Memory B cell (primary cell): ENCODE results near the gene CEP131.
A peak's percentile ranks its signal among the peaks of the same experiment; 100 is the strongest.

Experiments
- ATAC-seq: fragments of 150-1000 bp; cut with Tn5 transposase; 2 replicates; pipeline ENCODE4 v1.10.0; 2021; ENCODE audit warnings: low read depth, mild to moderate bottlenecking, moderate library complexity
- DNase-seq, 2 donors: peaks; one replicate each; pipeline ENCODE4 v3.0.0; 2022; ENCODE audit warnings: low spot score in 2 of 2
- H3K27ac Mint-ChIP-seq: one replicate; pipeline ENCODE4 v1.8.0; 2022; ENCODE audit warnings: mild to moderate bottlenecking, moderate library complexity, mixed read lengths
- H3K27me3 Mint-ChIP-seq: one replicate; pipeline ENCODE4 v1.8.0; 2022; ENCODE audit warnings: mixed read lengths
- H3K36me3 Mint-ChIP-seq: one replicate; pipeline ENCODE4 v1.8.0; 2022; ENCODE audit warnings: mild to moderate bottlenecking, mixed read lengths
- H3K4me1 Mint-ChIP-seq: one replicate; pipeline ENCODE4 v1.8.0; 2022; ENCODE audit warnings: mixed read lengths
- H3K4me3 Mint-ChIP-seq: one replicate; pipeline ENCODE4 v1.8.0; 2022; ENCODE audit warnings: mild to moderate bottlenecking, moderate library complexity, mixed read lengths
- H3K9me3 Mint-ChIP-seq: one replicate; pipeline ENCODE4 v1.8.0; 2022; ENCODE audit warnings: mixed read lengths

Gene CEP131

DNA sequence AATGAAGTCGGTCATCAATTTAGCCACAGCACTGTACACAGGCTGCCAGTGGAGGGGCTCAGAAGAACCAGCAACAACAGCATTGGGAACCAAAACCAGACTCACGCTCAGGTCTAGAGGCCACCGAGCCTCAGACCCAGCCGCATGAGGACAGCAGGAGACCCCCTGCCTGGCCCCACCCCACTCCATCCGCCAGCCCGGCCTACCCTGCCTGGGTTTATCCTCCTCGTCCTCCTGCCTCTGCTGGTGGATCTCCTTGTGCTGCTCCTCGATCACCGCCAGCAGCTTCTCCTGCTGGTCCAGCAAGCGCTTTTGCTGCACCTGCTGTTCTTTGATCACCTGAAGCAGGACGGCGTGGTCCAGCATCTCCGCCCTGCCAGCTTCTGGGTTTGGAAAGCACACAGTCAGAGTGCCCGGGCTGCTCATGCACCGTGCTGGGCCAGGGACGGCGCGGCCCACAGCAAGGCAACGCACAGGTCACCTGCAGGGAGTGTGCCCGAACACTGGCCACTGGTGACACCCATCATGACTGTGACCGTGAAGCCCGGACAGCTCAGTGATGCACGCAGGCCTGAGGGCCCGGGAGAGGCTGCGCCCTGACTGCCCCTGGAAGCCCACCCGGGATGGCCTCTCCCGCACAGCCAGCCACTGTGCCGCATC is 24.0 kb upstream of the CEP131 start:
- H3K27ac Mint-ChIP-seq, result no peak overlapping the region
- DNase-seq, result no peak
- no peaks in the 10 kb centered on the region for H3K36me3 Mint-ChIP-seq
- no peak overlapping the region for H3K4me3 Mint-ChIP-seq
- no peaks in the 10 kb centered on the region for H3K9me3 Mint-ChIP-seq
- ATAC-seq, result no peak
- H3K27me3 Mint-ChIP-seq, result no peaks in the 10 kb centered on the region
- H3K4me1 Mint-ChIP-seq, result peaks cover 10% of the 10 kb centered on the region

DNA sequence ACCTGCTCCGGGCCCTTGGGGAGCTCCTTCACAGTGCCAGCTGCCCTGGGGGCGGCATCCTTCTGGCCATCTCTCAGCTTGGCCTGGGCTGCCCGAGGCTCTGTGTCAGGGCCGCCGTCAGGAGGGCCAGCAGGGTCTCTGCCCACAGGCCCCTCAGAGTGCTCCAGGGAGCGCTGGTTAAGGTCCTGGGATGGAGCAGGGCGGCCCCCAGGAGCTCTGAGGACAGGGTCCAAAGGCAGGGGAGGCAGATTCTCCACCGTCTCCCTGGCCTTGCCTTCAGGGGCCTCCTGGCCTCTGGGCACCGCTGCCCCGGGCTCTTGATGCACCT is 23.5 kb upstream of the CEP131 start:
- Mint-ChIP-seq H3K27ac (no peak overlapping the region), H3K4me3 (no peak overlapping the region), H3K36me3 (no peaks in the 10 kb centered on the region), H3K4me1 (peaks cover 10% of the 10 kb centered on the region), H3K27me3 (no peaks in the 10 kb centered on the region), H3K9me3 (no peaks in the 10 kb centered on the region)
- DNase-seq, result no peak
- no peak for ATAC-seq

DNA sequence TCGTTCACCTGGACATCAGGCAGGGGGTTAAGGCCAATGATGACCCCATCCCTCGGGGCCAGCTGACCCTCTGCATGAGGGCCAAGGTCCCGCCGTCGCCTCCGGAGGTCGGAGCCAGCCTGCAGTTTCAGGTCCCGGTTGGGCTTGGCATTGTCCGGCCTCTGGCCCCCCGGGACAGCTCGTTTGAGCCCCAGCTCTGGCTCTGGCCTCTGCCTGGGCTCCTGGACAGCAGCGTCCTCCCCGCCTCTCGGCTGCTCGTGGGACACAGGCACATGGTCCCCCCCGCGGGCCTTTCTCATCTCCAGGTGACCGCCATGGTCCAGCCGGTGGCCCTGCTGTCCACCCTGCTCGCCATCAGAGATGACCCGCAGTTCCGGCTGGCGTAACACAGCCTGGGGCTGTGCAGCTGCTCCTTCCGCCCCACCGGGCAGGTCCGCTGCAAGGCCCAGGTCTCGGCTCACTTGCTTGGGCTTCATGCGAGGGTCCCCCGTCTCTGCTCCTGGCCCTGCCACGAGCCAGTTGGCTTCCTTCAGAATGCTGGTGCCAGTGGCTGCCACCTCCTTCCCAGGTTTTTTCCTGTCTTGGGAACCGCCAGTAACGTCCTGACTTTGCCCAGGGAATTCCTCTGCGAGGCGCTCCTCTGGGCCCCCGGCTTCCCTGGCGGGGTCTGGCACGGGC is 23.0 kb upstream of the CEP131 start:
- Mint-ChIP-seq H3K9me3 (no peaks in the 10 kb centered on the region), H3K36me3 (no peaks in the 10 kb centered on the region), H3K4me3 (no peak overlapping the region), H3K27me3 (no peaks in the 10 kb centered on the region), H3K27ac (no peak overlapping the region), H3K4me1 (peaks cover 12% of the 10 kb centered on the region)
- no peak for ATAC-seq
- DNase-seq, result no peak

DNA sequence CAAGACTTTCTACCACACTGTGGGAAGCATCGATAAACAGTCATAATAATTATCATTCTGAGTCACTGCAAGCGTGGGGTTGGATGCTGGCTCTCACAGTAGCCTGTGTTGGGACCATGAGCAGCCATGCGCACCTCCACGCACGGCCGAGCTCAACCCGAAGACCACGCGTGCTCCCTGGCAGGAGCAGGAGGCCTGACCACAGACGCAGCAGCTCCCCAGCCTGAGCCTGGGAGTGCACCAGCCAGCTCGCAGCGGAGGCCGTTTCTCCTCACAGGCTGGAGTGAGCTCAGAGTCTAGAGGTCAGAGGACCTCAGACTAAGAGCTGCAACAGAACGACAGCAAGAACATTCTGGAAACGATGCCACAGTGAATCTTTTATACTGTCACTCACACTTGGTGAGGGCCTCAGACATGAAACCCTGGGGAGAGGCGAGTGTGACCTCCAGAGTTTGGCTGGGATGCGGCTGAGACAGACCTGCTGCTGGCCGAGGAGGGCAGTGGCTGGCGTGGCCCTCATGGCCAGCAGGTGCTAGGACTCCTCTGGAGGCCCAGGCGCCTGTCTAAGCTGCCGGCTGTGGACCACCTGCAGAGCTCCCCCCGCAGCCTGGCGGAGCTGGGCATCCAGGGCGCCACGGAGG is 22.4 kb upstream of the CEP131 start:
- ATAC-seq (no peak), DNase-seq (no peak)
- no peaks in the 10 kb centered on the region for H3K36me3 Mint-ChIP-seq
- no peak overlapping the region for H3K27ac Mint-ChIP-seq
- H3K4me1 Mint-ChIP-seq, result peaks cover 13% of the 10 kb centered on the region
- no peak overlapping the region for H3K4me3 Mint-ChIP-seq
- H3K27me3 Mint-ChIP-seq, result no peaks in the 10 kb centered on the region
- H3K9me3 Mint-ChIP-seq, result no peaks in the 10 kb centered on the region

DNA sequence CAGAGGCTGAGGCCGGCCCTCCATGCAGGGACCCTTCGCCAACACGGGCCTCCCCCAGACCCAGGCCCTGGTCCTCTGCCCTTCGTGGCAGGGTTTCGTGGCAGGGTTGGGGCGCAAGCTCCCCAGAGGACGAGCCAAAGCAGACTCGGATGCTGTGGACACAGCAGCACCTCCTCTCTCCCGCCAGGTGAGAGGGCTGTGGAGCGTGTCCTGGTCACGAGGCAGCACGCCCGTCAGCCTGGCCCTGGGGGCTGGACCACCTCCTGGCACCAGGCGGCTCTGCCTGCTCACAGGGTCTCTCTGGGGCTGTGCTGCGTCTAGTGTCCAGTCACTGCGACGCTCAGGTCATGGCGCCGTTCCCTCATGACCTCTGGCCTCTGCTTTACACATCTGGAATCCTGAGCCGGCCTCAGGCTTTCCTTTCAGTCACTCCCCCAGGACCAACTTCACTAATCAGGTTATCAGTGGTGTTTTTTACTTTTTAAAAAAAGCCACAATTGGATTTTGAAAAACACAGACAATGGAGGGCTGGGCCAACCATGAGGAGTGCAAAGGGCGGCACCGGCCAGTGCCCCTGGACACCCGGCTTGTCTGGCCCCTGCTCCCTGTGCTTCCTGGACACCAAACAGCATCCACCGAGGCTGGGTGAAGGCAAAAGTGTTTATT is 21.7 kb upstream of the CEP131 start:
- DNase-seq (no peak), ATAC-seq (peak; percentile 30)
- Mint-ChIP-seq H3K36me3 (no peaks in the 10 kb centered on the region), H3K4me1 (peaks cover 16% of the 10 kb centered on the region), H3K4me3 (no peak overlapping the region), H3K27me3 (no peaks in the 10 kb centered on the region), H3K9me3 (no peaks in the 10 kb centered on the region), H3K27ac (no peak overlapping the region)

DNA sequence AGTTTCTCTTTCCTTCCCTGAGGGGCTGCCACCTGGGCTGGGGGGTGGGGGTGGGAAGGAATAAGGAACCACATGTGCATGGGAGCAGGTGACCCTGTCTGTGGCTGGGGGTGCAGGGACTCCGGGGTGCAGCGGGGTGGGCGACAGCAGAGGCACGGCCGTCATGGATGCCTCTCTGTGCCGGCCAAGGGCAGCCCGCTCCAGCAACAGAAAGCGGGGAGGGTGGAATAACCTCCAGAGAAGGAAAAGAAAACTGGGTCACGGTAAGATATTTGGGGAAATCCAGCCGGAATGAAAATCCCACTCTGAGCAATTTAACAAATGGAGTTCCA is 20.5 kb upstream of the CEP131 start:
- H3K27ac Mint-ChIP-seq, result no peak overlapping the region
- H3K27me3 Mint-ChIP-seq, result no peaks in the 10 kb centered on the region
- no peaks in the 10 kb centered on the region for H3K36me3 Mint-ChIP-seq
- DNase-seq (no peak), ATAC-seq (no peak)
- H3K4me3 Mint-ChIP-seq, result no peak overlapping the region
- no peaks in the 10 kb centered on the region for H3K9me3 Mint-ChIP-seq
- peaks cover 16% of the 10 kb centered on the region for H3K4me1 Mint-ChIP-seq

DNA sequence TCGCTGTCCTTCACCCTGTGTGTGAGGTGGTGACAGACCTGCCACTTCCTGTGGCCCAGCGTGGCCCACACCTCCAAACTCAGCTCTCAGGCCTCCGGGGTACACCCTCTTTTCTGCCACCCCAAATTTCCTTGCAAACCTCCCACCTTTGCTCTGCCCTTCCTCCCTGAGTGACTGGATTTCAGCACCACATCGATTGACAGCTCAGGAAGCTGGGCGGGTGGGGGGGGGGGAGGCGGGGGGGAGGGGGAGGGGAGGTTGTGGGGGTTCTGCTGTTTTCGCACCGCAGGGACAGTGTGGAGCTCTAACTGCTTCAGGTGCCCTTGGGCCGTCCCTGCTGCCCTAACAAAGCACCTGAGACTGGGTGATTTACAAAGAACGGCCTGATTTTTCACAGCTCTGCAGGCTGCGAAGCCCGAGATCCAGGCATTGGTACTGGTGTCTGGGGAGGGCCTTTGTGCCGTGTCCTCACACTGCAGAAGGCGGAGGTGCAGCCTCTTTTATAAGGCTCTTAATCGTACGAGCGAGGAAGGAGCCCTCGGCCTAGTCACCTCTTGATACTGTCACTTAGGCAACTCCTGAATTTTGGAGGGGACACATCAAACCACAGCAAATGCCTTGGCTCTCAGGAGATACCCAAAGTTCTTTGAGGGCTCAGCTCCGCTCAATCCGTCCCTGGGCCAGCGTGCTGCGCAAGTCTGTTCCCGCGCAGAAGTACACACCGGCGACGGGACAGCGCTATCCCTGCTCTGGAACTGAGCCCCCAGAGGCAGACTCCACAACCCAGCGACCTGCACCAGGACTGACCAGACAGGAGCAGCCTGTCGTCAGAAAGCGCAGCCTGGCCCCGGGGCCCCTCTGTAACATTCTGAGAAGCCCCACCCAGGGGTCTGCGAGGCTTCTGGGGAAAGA is 19.9 kb upstream of the CEP131 start:
- H3K9me3 Mint-ChIP-seq, result no peaks in the 10 kb centered on the region
- no peak overlapping the region for H3K27ac Mint-ChIP-seq
- H3K4me3 Mint-ChIP-seq, result no peak overlapping the region
- no peak for DNase-seq
- H3K36me3 Mint-ChIP-seq, result no peaks in the 10 kb centered on the region
- no peaks in the 10 kb centered on the region for H3K27me3 Mint-ChIP-seq
- ATAC-seq, result no peak
- H3K4me1 Mint-ChIP-seq, result peaks cover 20% of the 10 kb centered on the region

DNA sequence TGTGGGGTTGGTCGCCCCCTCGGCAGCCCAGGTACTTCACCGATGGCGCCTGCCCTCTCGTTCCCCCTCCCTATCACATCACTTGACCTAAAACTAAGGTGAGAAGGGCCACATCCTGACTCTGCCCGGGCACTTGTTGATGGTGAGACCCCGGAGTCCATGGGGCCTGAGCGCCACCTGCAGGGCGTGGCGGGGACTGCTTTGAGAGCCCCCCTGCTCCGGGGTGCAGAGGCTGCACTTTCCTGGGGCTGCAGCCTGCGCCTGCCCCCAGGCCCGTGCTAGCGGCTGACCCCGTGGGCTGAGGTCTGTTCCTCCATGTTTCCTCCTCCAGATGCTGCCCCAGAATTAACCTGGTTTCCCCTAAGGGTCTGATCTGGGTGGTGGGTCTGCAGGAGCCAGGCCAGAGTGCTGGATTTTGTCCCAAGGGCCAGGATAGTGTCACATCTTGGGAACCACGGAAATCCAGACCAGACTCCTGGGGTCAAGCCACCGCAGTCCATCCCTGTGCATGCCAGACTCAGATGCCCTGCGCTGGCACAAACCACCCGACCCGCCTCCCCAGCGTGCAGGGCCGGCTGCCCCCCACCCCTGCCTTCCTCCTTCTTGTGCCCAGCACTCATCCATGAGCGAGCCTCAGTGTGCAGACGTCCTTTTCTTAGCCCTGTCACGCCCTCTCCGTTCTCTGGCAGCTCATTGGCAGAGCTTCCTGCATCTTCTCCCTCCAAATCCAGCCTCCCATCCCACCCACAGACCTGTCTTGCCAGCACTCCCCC is 19.1 kb upstream of the CEP131 start:
- Mint-ChIP-seq H3K27ac (no peak overlapping the region), H3K27me3 (no peaks in the 10 kb centered on the region), H3K4me1 (peaks cover 24% of the 10 kb centered on the region), H3K9me3 (no peaks in the 10 kb centered on the region), H3K4me3 (peak overlapping the region; percentile 3), H3K36me3 (no peaks in the 10 kb centered on the region)
- ATAC-seq (no peak), DNase-seq (peak; percentile 76 to 85)

DNA sequence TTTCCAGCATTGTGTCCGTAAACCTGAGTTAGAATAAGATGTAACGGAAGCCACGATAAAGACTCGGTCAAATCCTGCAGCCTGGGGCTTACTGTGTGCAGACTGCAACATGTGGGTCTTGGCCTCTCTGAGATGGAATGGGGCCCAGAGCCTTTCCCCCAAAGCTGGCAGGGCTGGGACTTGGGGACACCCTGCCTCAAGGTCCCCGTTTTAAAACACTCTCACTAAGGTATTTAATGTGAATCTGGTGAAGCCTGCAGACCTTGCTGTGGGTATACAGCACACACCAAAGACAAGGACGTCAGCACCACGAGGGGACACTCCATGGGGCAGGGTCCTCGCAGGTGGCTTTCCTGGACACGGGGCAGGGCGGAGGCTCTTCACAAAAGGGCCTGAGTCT is 18.4 kb upstream of the CEP131 start:
- ATAC-seq, result no peak
- Mint-ChIP-seq H3K27ac (no peak overlapping the region), H3K36me3 (peaks cover under 1% of the 10 kb centered on the region)

DNA sequence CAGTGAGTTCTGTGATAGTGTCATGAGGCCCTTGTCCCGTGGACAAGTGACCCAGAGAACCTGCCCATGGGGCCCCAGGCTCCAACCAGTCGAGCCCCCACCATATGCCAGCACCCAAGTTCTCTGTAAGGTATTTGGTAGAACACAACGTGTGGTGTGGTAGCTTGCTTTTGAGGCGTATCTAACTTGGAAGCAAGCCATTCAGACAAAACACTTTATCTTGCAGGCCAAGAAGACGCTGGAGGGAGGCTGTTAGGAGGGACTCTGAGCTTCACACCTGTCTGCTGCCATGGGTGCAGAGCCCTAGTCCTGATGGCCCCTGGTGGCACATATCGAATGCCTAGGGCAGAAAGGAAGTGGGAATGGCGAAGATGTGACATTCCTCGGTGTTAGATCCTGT is 18.0 kb upstream of the CEP131 start:
- ATAC-seq (no peak), DNase-seq (no peak)
- Mint-ChIP-seq H3K4me3 (peak overlapping the region; percentile 19), H3K27me3 (no peaks in the 10 kb centered on the region), H3K36me3 (peaks cover 2% of the 10 kb centered on the region), H3K27ac (no peak overlapping the region), H3K4me1 (peaks cover 27% of the 10 kb centered on the region), H3K9me3 (no peaks in the 10 kb centered on the region)

More for the DNA sequence above, 18.4 kb upstream of the CEP131 start:
- Mint-ChIP-seq H3K9me3 (no peaks in the 10 kb centered on the region), H3K27me3 (no peaks in the 10 kb centered on the region), H3K4me3 (no peak overlapping the region), H3K4me1 (peaks cover 25% of the 10 kb centered on the region)
- no peak for DNase-seq

DNA sequence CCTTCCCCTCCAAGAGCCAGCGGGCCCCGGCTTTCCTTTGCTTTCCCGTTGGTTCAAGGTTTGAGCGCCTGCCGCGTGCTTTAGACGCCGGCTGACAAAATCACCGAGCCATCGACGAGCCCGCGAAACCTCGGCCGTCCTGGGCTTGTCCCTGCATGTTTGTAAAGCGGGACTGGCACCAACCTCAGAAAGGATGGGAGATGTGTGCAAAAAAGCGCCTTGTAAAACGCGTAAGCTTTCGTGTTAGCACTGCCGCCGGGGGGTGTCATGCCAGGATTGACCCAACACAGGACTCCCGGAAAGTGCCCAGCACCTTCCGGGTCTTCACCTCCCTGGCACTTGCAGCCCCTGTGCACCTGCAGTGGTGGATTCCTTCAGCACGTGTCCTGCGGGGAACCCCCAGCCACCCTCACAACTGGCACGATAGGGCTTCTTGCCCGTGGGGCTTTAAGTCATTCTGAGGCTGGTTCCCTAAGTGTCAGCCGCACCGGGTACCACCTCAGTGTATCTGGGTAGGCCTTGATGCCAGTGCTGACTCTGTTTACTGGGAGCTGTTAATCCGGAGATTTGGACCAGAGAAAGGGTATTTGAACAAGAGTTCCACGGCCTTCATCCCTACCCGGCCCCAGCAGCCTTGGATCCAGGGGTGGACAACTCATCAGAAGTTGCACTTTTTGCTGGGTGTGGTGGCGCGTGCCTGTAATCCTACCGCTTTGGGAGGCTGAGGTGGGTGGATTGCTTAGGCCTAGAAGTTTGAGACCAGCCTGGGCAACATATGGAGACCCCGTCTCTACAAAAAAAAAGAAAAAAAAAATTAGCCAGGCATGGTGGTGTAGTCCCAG is 17.2 kb upstream of the CEP131 start:
- H3K36me3 Mint-ChIP-seq, result peaks cover 5% of the 10 kb centered on the region
- DNase-seq, result peak in 1 of 2 donors; percentile 39
- H3K4me3 Mint-ChIP-seq, result peak overlapping the region; percentile 89

DNA sequence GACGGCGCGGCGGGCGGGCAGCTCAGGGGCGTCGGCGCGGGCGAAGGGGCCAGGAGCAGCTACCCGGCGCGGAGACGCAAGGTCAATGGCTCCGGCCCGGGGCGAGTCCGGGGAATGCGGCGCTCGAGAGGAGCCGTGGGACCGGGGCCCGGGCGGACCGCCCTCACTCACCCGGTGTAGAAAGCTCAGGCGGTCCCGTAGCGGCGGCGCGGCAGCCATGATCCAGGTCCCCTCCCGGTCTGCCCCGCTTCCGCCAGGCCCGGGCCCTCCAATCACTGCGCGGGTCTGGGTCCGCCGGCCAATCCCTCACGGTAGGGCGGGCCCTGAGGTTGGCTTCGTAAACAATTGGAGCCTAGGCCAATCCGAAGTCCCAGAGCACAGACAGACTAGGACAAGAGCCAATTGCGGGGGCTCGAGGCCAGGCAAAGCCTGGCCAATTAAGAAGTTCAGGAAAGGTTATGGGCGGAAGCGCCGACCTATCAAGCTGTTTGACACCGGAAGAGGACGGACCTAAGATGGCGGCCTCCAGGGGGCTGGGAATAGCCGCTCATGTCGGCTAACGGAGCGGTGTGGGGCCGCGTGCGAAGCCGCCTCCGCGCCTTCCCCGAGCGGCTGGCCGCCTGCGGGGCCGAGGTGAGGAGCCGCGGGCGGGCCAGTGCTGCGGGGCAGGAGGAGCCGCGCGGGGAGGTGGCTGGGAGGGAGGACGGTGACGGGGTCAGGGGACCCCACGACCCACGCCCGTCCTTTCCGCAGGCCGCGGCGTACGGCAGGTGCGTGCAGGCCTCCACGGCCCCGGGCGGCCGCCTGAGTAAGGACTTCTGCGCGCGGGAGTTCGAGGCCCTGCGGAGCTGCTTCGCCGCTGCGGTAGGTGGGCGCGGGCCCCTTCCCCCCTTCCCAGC is 16.3 kb upstream of the CEP131 start, which contains the start of the genes NDUFAF8 and TEPSIN:
TSS of gene NDUFAF8 (plus strand) at position 504 of the 899 bp plus-strand sequence. CDS start at position 550, 46 bp downstream.
TSS of gene TEPSIN (minus strand) at position 241 of the 899 bp plus-strand sequence. CDS start at position 219, 22 bp downstream.
- peak; percentile 91 for ATAC-seq
- H3K27ac Mint-ChIP-seq, result peak within 1 kb of the TSS; percentile 89
- H3K9me3 Mint-ChIP-seq, result no peaks in the 10 kb centered on the region
- peaks cover 9% of the 10 kb centered on the region for H3K36me3 Mint-ChIP-seq
- DNase-seq, result peak; percentile 84 to 93
- H3K4me3 Mint-ChIP-seq, result peak within 1 kb of the TSS; percentile 89
- no peaks in the 10 kb centered on the region for H3K27me3 Mint-ChIP-seq
- peaks cover 29% of the 10 kb centered on the region for H3K4me1 Mint-ChIP-seq

More for the DNA sequence above, 17.2 kb upstream of the CEP131 start:
- peak overlapping the region; percentile 89 for H3K27ac Mint-ChIP-seq
- H3K27me3 Mint-ChIP-seq, result no peaks in the 10 kb centered on the region
- H3K9me3 Mint-ChIP-seq, result no peaks in the 10 kb centered on the region
- H3K4me1 Mint-ChIP-seq, result peaks cover 29% of the 10 kb centered on the region
- peak; percentile 14 for ATAC-seq
